SK-N-SH (cell line): ENCODE measurements around the gene DLG2. TPM values are rescaled to one million over a fixed set of nuclear protein-coding genes. Genes with fewer than 3 reads are reported as not detected.

ENCODE experiments used
- CTCF ChIA-PET: fragments of 300-600, 350-600 bp; formaldehyde crosslinking; extraction: SDS; loops from one replicate; lab custom pipeline; 2021; lab: Yijun Ruan, JAX
- POLR2A ChIA-PET: fragments of 350-600 bp; sonication (Branson Sonifier 250); formaldehyde crosslinking; extraction: SDS; loops from one replicate; lab custom pipeline; 2020; ENCODE audit warnings: antibody characterized with exemption, inconsistent platforms; lab: Yijun Ruan, JAX
- DNase-seq: peaks from one replicate; pipeline ENCODE4 v3.0.0; 2012
- H2AFZ ChIP-seq: fragments of 200-600 bp; sonication (generic); 2 replicates; pipeline ENCODE4 v1.8.1; 2016; ENCODE audit warnings: antibody characterized with exemption, mild to moderate bottlenecking, low read depth
- H3F3A ChIP-seq: fragments of 200-600 bp; sonication (generic); replicated peaks from 2 replicates; pipeline ENCODE3; 2016; ENCODE audit warnings: antibody characterized with exemption, mild to moderate bottlenecking; ENCODE audit not compliant: insufficient read depth
- H3K27ac ChIP-seq, 2 experiments: fragments of 200-500 bp in 1 of 2; fragments of 200-600 bp in 1 of 2; sonication (Bioruptor generic) in 1 of 2; sonication (generic), shearing (Covaris generic) in 1 of 2; 2 replicates each; pipeline versions ENCODE4 v1.5.1 to v1.6.1; 2014 to 2016; ENCODE audit warnings: low read depth in 2 of 2, inconsistent platforms in 1 of 2, low read length in 1 of 2, mild to moderate bottlenecking in 1 of 2, mixed read lengths in 1 of 2
- H3K27me3 ChIP-seq: fragments of 200-600 bp; sonication (generic), shearing (Covaris generic); 2 replicates; pipeline ENCODE4 v1.6.1; 2016; ENCODE audit warnings: mixed run types; ENCODE audit not compliant: insufficient read depth
- H3K36me3 ChIP-seq, 2 experiments: fragments of 200-500 bp in 1 of 2; fragments of 200-600 bp in 1 of 2; sonication (Bioruptor generic) in 1 of 2; sonication (generic) in 1 of 2; replicated peaks in 1 of 2; 2 replicates each; pipeline versions ENCODE3 to v1.5.1; 2014 to 2016; ENCODE audit warnings: low read length in 1 of 2, mild to moderate bottlenecking in 1 of 2; ENCODE audit not compliant: insufficient read depth in 2 of 2, control insufficient read depth in 1 of 2
- H3K4me1 ChIP-seq, 2 experiments: fragments of 200-500 bp in 1 of 2; fragments of 200-600 bp in 1 of 2; sonication (Bioruptor generic) in 1 of 2; sonication (generic), shearing (Covaris generic) in 1 of 2; 2 replicates each; pipeline versions ENCODE4 v1.5.1 to v1.6.1; 2014 to 2016; ENCODE audit warnings: low read depth in 1 of 2, low read length in 1 of 2, mixed run types in 1 of 2; ENCODE audit not compliant: insufficient read depth in 2 of 2, control insufficient read depth in 1 of 2
- H3K4me2 ChIP-seq: fragments of 200-600 bp; sonication (generic), shearing (Covaris generic); 2 replicates; pipeline ENCODE4 v1.6.1; 2017; ENCODE audit warnings: mixed run types
- H3K4me3 ChIP-seq, 2 experiments: fragments of 200-500 bp in 1 of 2; fragments of 200-600 bp in 1 of 2; sonication (Bioruptor generic) in 1 of 2; sonication (generic), shearing (Covaris generic) in 1 of 2; 2 replicates each; pipeline versions ENCODE4 v1.5.1 to v1.8.1; 2014 to 2016; ENCODE audit warnings: low read depth in 2 of 2, inconsistent platforms in 1 of 2, low read length in 1 of 2, mild to moderate bottlenecking in 1 of 2, mixed read lengths in 1 of 2, moderate library complexity in 1 of 2
- H3K79me2 ChIP-seq: fragments of 200-600 bp; sonication (generic); 2 replicates; pipeline ENCODE4 v1.8.1; 2017; ENCODE audit warnings: mild to moderate bottlenecking; ENCODE audit not compliant: insufficient read depth
- H3K9ac ChIP-seq: fragments of 200-600 bp; sonication (generic); 2 replicates; pipeline ENCODE4 v1.6.1; 2017; ENCODE audit warnings: mixed run types
- H3K9me2 ChIP-seq: fragments of 200-600 bp; sonication (generic); 2 replicates; pipeline ENCODE4 v1.6.1; 2017; ENCODE audit warnings: mixed run types
- H3K9me3 ChIP-seq: fragments of 200-600 bp; sonication (generic); 2 replicates; pipeline ENCODE4 v1.6.1; 2017; ENCODE audit warnings: mixed run types, mild to moderate bottlenecking, moderate library complexity
- H4K20me1 ChIP-seq: fragments of 200-600 bp; sonication (generic); 2 replicates; pipeline ENCODE4 v1.6.1; 2017; ENCODE audit warnings: mild to moderate bottlenecking, mixed run types; ENCODE audit not compliant: insufficient read depth
- CHD2 ChIP-seq: fragments of 150-350 bp; IDR thresholded peaks from 2 replicates; pipeline ENCODE4 v1.6.1; 2018; ENCODE audit warnings: low read length; ENCODE audit not compliant: partially characterized antibody
- CTCF ChIP-seq: fragments of 200-600 bp; sonication (generic); IDR thresholded peaks from 2 replicates; pipeline ENCODE4 v1.6.1; 2017; ENCODE audit warnings: antibody characterized with exemption, mild to moderate bottlenecking, moderate library complexity
- EZH2phosphoT487 ChIP-seq: fragments of 200-600 bp; sonication (generic); IDR thresholded peaks from 2 replicates; pipeline ENCODE4 v1.6.1; 2017; ENCODE audit warnings: low read depth, mixed run types, mild to moderate bottlenecking, antibody characterized with exemption, moderate library complexity, borderline replicate concordance
- FOXJ3 ChIP-seq: sonication (generic); formaldehyde crosslinking; IDR thresholded peaks from 2 replicates; pipeline ENCODE4 v1.5.1; 2020; ENCODE audit warnings: mild to moderate bottlenecking, missing genetic modification reagents
- FOXM1 ChIP-seq: IDR thresholded peaks from 2 replicates; pipeline ENCODE4 v1.4.0; 2012; ENCODE audit warnings: low read depth, mild to moderate bottlenecking
- GATA2 ChIP-seq: sonication (generic); formaldehyde crosslinking; IDR thresholded peaks from 2 replicates; pipeline ENCODE4 v1.5.0; 2020; ENCODE audit warnings: mild to moderate bottlenecking, missing genetic modification reagents
- MAX ChIP-seq: IDR thresholded peaks from 2 replicates; pipeline ENCODE4 v1.4.0; 2012; ENCODE audit warnings: low read depth
- NRF1 ChIP-seq: IDR thresholded peaks from 2 replicates; pipeline ENCODE4 v1.6.1; 2012; ENCODE audit warnings: low read depth, mild to moderate bottlenecking, low read length
- POLR2AphosphoS5 ChIP-seq: IDR thresholded peaks from 2 replicates; pipeline ENCODE4 v1.6.1; 2012; ENCODE audit warnings: low read depth, low read length
- RXRA ChIP-seq: IDR thresholded peaks from 2 replicates; pipeline ENCODE4 v1.4.0; 2012; ENCODE audit warnings: low read depth, mild to moderate bottlenecking, borderline replicate concordance
- TAF1 ChIP-seq: IDR thresholded peaks from 2 replicates; pipeline ENCODE4 v1.6.1; 2012; ENCODE audit warnings: low read depth, mild to moderate bottlenecking, low read length, moderate library complexity, borderline replicate concordance
- TCF12 ChIP-seq: IDR thresholded peaks from 2 replicates; pipeline ENCODE4 v1.4.0; 2012
- USF1 ChIP-seq: IDR thresholded peaks from 2 replicates; pipeline ENCODE4 v1.4.0; 2012; ENCODE audit warnings: low read depth, borderline replicate concordance
- USF2 ChIP-seq: fragments of 150-350 bp; IDR thresholded peaks from 2 replicates; pipeline ENCODE4 v1.6.1; 2017; ENCODE audit warnings: antibody characterized with exemption, low read length, low read depth, borderline replicate concordance
- YY1 ChIP-seq: IDR thresholded peaks from 2 replicates; pipeline ENCODE4 v1.4.0; 2012; ENCODE audit warnings: low read depth, mild to moderate bottlenecking
- whole genome bisulfite sequencing: methylation state at CpG from one replicate; pipeline ENCODE4 v1.1.6; 2017; ENCODE audit warnings: low lambda C conversion rate; 5-methylcytosine and 5-hydroxymethylcytosine counted together
- polyA plus RNA-seq, 3 experiments: library from polyadenylated mRNA; depleted of rRNA; stranded (reverse); fragments of >200 nt; gene quantifications; 2 replicates each; pipeline ENCODE4 v1.2.3, GENCODE V29; 2012

Gene DLG2
- polyA plus RNA-seq, 1 of the 3 experiments (the other 2 are of a cell fraction): 0.21 TPM

- H3K4me3 ChIP-seq: no peak overlapping the region
- no peak overlapping the region for H3K9ac ChIP-seq
- peak overlapping the region in 1 of 2 experiments; percentile 58; a peak in 2 of 4 replicates for H3K27ac ChIP-seq
- H3K79me2 ChIP-seq: no peaks in the 10 kb centered on the region
- H3K27me3 ChIP-seq: no peaks in the 10 kb centered on the region
- ChIA-PET CTCF (interaction anchor here (1.7 kb wide), 1 partner anchor 300 kb away, joined by 4 read pairs; no protein-coding TSS in a partner anchor), POLR2A (no interaction called here)
- no peaks in the 10 kb centered on the region for H3F3A ChIP-seq
- no peak for DNase-seq
- H4K20me1 ChIP-seq: no peaks in the 10 kb centered on the region
- H3K4me2 ChIP-seq: no peak overlapping the region
- no peaks in the 10 kb centered on the region; the same call in 1 of the 2 replicates for H3K9me2 ChIP-seq
- H3K36me3 ChIP-seq: no peaks in the 10 kb centered on the region
- TF ChIP-seq TCF12: peak; percentile 10; the same call in 1 of the 2 replicates
- no peak for TF ChIP-seq GATA2 (CRISPR knock-in tag)
- H2AFZ ChIP-seq: no peak overlapping the region
- no peaks in the 10 kb centered on the region for H3K9me3 ChIP-seq
- no peaks in the 10 kb centered on the region; a peak in 2 of 4 replicates for H3K4me1 ChIP-seq
These were observed 1490.2 kb downstream of the DLG2 start for GRCh38 chr11:84136926-84137325.

- no peak for DNase-seq
These were observed 1496.3 kb downstream of the DLG2 start for GRCh38 chr11:84130646-84131427.

GRCh38 chr11:84129961-84130576 lies 1497.1 kb downstream of the DLG2 start:
- no peaks in the 10 kb centered on the region for H3K36me3 ChIP-seq
- WGBS: 58% methylated on average over 2 of the region's 2 CpGs
- H3K9me2 ChIP-seq: no peaks in the 10 kb centered on the region; the same call in 1 of the 2 replicates
- no peak overlapping the region for H2AFZ ChIP-seq
- no peaks in the 10 kb centered on the region for H3K79me2 ChIP-seq
- H4K20me1 ChIP-seq: no peaks in the 10 kb centered on the region
- no peak overlapping the region for H3K4me3 ChIP-seq
- ChIA-PET POLR2A (no interaction called here), CTCF (no interaction called here)
- H3K27ac ChIP-seq: no peak overlapping the region
- TF ChIP-seq POLR2AphosphoS5 (no peak), TAF1 (no peak), FOXM1 (no peak), CTCF (no peak), EZH2phosphoT487 (no peak), MAX (no peak), CHD2 (no peak), YY1 (no peak), TCF12 (no peak), FOXJ3 (no peak), USF2 (no peak), USF1 (no peak), RXRA (no peak)
- H3K27me3 ChIP-seq: no peaks in the 10 kb centered on the region
- H3F3A ChIP-seq: no peaks in the 10 kb centered on the region
- no peaks in the 10 kb centered on the region for H3K9me3 ChIP-seq
- no peaks in the 10 kb centered on the region; a peak in 1 of 4 replicates for H3K4me1 ChIP-seq
- no peak overlapping the region for H3K9ac ChIP-seq
- no peak for DNase-seq
- H3K4me2 ChIP-seq: no peak overlapping the region

More at GRCh38 chr11:84130646-84131427, 1496.3 kb downstream of the DLG2 start:
- ChIA-PET CTCF (interaction anchor here (1.0 kb wide), 1 partner anchor 9 kb away, joined by 3 read pairs; no protein-coding TSS in a partner anchor), POLR2A (no interaction called here)
- H2AFZ ChIP-seq: no peak overlapping the region
- H3K9me2 ChIP-seq: no peaks in the 10 kb centered on the region; the same call in 1 of the 2 replicates
- no peak for TF ChIP-seq NRF1
- H3K27me3 ChIP-seq: no peaks in the 10 kb centered on the region
- H3K9ac ChIP-seq: no peak overlapping the region
- no peaks in the 10 kb centered on the region for H3K9me3 ChIP-seq
- no peaks in the 10 kb centered on the region for H3K79me2 ChIP-seq
- no peak overlapping the region for H3K27ac ChIP-seq
- no peak overlapping the region for H3K4me2 ChIP-seq
- no peaks in the 10 kb centered on the region for H3F3A ChIP-seq
- H3K4me1 ChIP-seq: no peaks in the 10 kb centered on the region; a peak in 1 of 4 replicates
- 85% methylated on average over 3 of the region's 3 CpGs for WGBS
- H3K4me3 ChIP-seq: no peak overlapping the region
- H4K20me1 ChIP-seq: no peaks in the 10 kb centered on the region
- H3K36me3 ChIP-seq: no peaks in the 10 kb centered on the region
